RWPE1 (cell line): Measurements from ENCODE around the gene MARS1.

Experiments used
- CTCF ChIA-PET: fragments of 350-600 bp; sonication (Branson Sonifier 250); formaldehyde crosslinking; extraction: SDS; loops from one replicate; lab custom pipeline; 2021; lab: Yijun Ruan, JAX
- POLR2A ChIA-PET: fragments of 400-600 bp; formaldehyde crosslinking; extraction: SDS; loops from one replicate; lab custom pipeline; 2020; ENCODE audit warnings: antibody characterized with exemption; ENCODE audit not compliant: low non-redundant PET; lab: Yijun Ruan, JAX
- DNase-seq: peaks from one replicate; pipeline ENCODE4 v3.0.0; 2012; ENCODE audit warnings: low spot score
- H3K27ac ChIP-seq: fragments of 450-650 bp; 2 replicates; pipeline ENCODE4 v1.5.1; 2017
- TF ChIP-seq, protein P1 (sequence below): fragments of 450-650 bp; conservative IDR thresholded peaks from 2 replicates; pipeline ENCODE4 v1.5.1; 2017; ENCODE audit warnings: low read depth, mild to moderate bottlenecking

MARS1 gene

DNA sequence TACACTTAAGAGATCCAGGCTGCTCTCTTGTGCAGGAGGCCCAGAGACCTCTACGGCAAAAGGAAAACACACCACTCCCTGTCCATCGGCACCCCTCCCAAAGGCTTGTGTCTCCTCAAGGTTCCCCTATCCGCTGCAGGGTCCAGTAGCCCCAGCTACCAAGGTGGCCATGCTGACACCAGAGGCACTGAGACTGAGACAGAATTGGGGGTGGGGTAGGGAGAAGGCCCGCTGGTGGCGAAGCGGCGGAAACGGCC, 31.9 kb downstream of the MARS1 start:
- POLR2A ChIA-PET: interaction anchor here (1.0 kb wide), 1 partner anchor 11 kb away, joined by 3 read pairs; no protein-coding TSS in a partner anchor
- no peak for DNase-seq
- TF ChIP-seq, protein P1, sequence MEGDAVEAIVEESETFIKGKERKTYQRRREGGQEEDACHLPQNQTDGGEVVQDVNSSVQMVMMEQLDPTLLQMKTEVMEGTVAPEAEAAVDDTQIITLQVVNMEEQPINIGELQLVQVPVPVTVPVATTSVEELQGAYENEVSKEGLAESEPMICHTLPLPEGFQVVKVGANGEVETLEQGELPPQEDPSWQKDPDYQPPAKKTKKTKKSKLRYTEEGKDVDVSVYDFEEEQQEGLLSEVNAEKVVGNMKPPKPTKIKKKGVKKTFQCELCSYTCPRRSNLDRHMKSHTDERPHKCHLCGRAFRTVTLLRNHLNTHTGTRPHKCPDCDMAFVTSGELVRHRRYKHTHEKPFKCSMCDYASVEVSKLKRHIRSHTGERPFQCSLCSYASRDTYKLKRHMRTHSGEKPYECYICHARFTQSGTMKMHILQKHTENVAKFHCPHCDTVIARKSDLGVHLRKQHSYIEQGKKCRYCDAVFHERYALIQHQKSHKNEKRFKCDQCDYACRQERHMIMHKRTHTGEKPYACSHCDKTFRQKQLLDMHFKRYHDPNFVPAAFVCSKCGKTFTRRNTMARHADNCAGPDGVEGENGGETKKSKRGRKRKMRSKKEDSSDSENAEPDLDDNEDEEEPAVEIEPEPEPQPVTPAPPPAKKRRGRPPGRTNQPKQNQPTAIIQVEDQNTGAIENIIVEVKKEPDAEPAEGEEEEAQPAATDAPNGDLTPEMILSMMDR: no peak
- CTCF ChIA-PET: no interaction called here
- peak overlapping the region; percentile 98 for H3K27ac ChIP-seq

DNA sequence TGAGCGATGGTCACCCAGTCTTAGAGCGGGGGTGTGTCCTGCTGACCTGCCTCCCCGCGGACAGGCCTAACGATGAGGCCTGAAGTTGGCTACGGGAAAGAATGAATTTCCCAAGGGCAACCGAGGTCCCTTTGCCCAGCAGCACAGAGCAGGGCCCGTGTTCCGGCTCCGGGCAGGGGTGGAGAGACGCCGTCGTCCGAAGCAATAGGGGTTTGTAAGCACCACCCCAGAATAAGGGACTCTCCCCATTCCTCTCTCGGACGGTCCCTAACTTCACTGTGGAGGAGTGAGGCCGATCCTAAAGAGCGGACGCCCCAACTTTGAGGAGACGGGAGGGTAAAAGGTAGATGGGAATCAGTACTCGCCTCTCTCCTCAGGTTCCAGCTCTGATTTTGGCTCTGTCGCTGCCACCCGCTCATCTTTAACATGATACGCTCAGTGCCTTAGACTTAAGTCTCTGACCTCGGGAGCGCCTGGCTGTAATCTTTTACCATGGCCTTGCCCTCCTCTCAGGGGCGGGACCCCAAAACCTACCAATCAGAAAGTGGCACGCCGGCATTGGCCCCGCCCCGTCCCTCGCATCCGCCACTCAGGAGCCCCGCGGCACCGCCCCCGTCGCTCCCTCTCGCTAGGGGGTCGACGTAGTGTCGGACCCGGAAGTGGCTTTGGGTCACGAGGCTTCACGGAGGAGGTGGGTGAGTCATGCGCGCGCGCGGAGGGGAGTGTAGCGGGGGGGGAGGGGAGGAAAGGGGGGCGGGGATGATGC, 32.4 kb downstream of the MARS1 start, which contains the start of gene DDIT3:
Gene DDIT3 (minus strand): TSS at position 462 of the 766 bp plus-strand sequence. CDS start 3,108 bp downstream, outside the sequence.
- POLR2A ChIA-PET: interaction anchor here (1.0 kb wide), 2 partner anchors 8 to 11 kb away, joined by 3 read pairs; no protein-coding TSS in a partner anchor
- peak within 1 kb of the TSS; percentile 98 for H3K27ac ChIP-seq
- TF ChIP-seq, protein P1: no peak
- CTCF ChIA-PET: no interaction called here
- DNase-seq: peak; percentile 97

DNA sequence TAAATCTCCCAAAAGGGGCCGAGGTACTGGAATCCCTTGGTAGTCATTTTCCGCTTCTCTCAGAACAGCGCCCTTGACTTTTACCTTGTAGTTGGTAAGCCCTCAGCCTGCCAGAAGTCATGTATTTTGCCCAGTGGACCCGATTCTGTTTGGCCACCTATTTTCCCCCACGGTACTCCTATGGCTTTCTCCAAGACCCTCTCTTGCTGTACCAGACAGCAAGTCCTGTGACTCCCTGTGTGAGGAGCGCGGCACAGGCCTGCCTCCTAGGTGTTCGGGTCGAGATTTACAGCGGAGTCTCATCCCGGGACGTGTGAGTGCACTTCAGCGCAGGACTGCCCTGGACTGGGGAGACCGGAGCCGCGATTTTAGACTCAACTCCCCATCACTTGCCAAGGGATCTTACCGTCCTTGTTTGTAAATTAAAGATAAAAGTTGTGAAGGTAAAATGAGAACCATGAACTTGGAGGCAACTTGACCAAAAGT, 33.7 kb downstream of the MARS1 start:
- POLR2A ChIA-PET: no interaction called here
- TF ChIP-seq, protein P1: no peak
- CTCF ChIA-PET: no interaction called here
- no peak for DNase-seq
- peak overlapping the region; percentile 98 for H3K27ac ChIP-seq

DNA sequence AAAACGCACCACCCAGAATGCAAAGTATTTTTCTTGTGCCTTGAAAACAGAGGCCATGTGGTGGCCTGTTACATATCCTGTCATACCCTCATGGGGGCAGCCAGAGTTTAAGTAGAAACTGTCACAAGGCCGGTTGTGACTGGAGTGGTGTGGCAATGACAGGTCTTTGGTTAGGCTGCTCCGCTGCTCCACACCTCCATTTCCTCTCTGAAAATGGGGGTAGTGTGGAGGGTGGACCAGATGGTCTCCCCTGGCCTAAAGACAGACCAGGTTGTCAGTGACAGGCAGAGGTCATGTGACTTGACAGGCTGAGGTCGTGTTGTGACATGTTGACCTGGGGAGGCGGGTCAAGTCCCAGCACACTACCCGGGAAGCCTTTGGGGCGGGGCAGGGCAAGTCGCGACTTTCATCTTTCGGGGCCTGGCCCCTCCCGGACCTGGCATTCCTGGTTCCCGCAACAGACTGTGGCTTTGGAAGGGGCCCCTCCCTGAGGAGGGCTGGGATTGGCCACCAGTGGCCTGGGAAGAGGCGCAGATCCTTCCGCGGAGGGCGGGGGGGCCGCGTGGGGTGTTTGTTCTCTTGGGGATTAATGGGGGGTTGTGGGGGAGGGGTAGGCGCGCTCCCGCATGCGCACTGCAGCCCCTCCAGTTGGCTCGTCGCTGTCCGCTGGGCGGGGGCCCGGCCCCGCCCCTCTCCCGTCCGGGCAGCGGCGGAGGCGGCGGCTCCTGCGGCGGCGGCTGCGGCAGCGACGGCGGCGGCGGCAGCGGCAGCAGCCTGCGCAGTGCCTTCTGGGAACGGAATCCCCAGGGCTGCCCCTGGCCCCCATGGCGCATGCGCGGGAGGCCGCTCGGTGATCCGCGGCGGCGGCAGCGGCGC, 34.4 kb downstream of the MARS1 start, which contains the start of gene MBD6:
Gene MBD6 (plus strand): TSS at position 814 of the 876 bp plus-strand sequence. CDS start 1,480 bp downstream, outside the sequence.
- DNase-seq: peak; percentile 95
- ChIA-PET CTCF (no interaction called here), POLR2A (no interaction called here)
- peak within 1 kb of the TSS; percentile 98 for H3K27ac ChIP-seq
- TF ChIP-seq, protein P1: no peak

DNA sequence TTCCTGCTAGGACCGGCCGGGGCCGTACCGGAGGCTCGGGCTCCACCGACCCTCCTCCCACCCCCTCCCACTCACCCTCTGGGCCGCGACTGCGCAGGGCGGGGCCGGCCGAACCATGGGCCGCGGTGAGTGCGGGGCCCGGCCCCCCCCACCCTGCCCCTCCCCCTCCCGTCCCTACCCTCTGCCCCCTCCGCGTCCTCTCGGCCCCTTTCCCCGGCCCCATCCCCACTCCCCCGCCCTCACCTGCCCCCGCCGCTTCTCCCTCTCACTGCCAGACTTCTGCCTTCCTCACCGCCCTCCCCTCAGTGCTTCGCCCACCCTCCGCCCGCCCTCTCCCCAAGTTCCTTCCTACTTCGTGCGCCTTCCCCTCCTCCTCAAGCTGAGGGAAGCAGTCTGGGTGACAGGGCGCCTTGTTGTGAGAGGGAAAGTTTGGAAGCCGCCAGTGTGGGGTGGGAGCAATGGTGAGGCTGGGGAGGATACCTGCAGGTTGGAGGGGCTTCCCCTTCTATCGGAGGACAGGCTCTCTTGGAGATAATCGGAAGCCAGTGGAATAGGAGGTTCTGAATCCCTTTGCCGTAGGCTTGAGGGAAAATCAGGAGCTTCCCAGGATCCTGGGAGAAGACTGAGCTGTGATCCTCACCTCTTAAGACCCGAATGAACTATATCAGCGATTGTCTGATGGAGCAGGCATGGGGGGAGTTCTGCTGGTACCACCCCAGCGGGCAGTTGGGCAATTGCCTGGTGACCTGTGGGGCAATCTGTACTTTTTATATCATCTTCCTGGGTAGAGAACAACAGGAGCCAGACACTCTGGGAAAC, 35.2 kb downstream of the MARS1 start:
- H3K27ac ChIP-seq: peak overlapping the region; percentile 98
- DNase-seq: no peak
- ChIA-PET POLR2A (interaction anchor here (0.6 to 0.9 kb wide), 3 partner anchors 13 to 221 kb away, joined by 3 to 5 read pairs (median 3); no protein-coding TSS in a partner anchor), CTCF (interaction anchor here (1.2 kb wide), 1 partner anchor 61 kb away, joined by 3 read pairs; no protein-coding TSS in a partner anchor)
- TF ChIP-seq, protein P1: no peak
